ENCODE results near the gene MZT2A. TPM values are rescaled to one million over a fixed set of nuclear protein-coding genes. Genes with fewer than 3 reads are reported as not detected.
"Not testable (repeated sequence)": the region's sequence is repeated elsewhere in the genome, so short reads cannot be mapped to it uniquely, and the experiment has no call there.

The MZT2A gene, protein sequence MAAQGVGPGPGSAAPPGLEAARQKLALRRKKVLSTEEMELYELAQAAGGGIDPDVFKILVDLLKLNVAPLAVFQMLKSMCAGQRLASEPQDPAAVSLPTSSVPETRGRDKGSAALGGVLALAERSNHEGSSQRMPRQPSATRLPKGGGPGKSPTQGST
- 398 and 443 TPM in 2 replicates for total RNA-seq (2014; rRNA removed; shearing (Covaris generic))
- total RNA-seq (2022) = 305 and 332 TPM in 2 replicates
- percentile 81 among the genes with signal in this experiment for Bru-seq, nascent RNA
- percentile 89 among the genes with signal in this experiment for BruChase-seq, experiment 1, labeled RNA remaining after a 6-hour chase
- percentile 85 among the genes with signal in this experiment for BruChase-seq, experiment 2, labeled RNA remaining after a 2-hour chase
- long read RNA-seq, transcript MZT2A-201 (3 exons, 624 nt) = major isoform, 182 of 250 reads
- long read RNA-seq, transcript MZT2A-204 (4 exons, 980 nt) = minor isoform, 6 of 250 reads
- long read RNA-seq, partial matches to known transcripts = 26 of 250 reads
- long read RNA-seq, other reads (novel, unspliced or antisense) = 33 of 250 reads

DNA sequence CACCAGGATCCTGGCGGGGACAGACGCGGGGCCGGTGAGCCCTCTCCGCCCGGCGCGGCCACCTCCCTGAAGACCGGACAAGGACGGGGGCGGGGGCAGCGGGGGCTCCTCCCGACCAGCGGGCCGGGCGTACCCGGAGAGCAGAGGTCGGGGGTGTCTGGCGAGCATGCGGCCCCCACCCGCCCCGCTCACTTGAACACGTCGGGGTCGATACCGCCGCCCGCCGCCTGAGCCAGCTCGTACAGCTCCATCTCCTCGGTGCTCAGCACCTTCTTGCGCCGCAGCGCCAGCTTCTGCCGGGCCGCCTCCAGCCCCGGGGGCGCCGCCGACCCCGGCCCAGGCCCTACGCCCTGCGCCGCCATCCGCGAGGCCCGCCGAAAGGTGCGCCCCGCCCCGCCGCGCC is at the start of gene MZT2A:
MZT2A (minus strand) TSS at position 383 of the 403 bp plus-strand sequence; CDS start at position 362, 21 bp downstream.
- intact Hi-C loops (cut with micrococcal nuclease; ENCODE audit: unreplicated experiment) = loop anchor here (1.0 to 10.0 kb wide), 6 partner anchors 35 to 653 kb away; partner anchors contain the start of genes CCDC74A and PLEKHB2
- CTCF ChIA-PET (ENCODE audit: unreplicated experiment) = interaction anchor here (2.0 kb wide), 1 partner anchor 180 kb away, joined by 11 read pairs; no protein-coding TSS in a partner anchor
- peak within 1 kb of the TSS; percentile 55; the same call in 1 of the 2 replicates for H2AFZ ChIP-seq (ENCODE audit: low read length)
- BruUV-seq (replicated peaks); H3K9me2 ChIP-seq (ENCODE audit: insufficient read depth, low read length); H3K9me3 ChIP-seq (ENCODE audit: low read length); DNase-seq (ENCODE audit: low spot score): not testable (repeated sequence)
- peak within 1 kb of the TSS; percentile 83 for H3K27ac ChIP-seq (ENCODE audit: low read depth, low read length, poor library complexity, severe bottlenecking)
- POLR2A ChIA-PET = interaction anchor here (0.6 to 2.4 kb wide), 2 partner anchors 191 to 372 kb away, joined by 3 to 8 read pairs; no protein-coding TSS in a partner anchor
- peaks cover 82% of the 10 kb centered on the region for H3K79me2 ChIP-seq (ENCODE audit: insufficient read depth, low read depth, low read length)
- H3K4me3 ChIP-seq (ENCODE audit: low read depth, low read length, poor library complexity, severe bottlenecking) = peak within 1 kb of the TSS; percentile 83
- H3K4me2 ChIP-seq (ENCODE audit: low read length) = peak within 1 kb of the TSS; percentile 84
- peaks cover 27% of the 10 kb centered on the region for H4K20me1 ChIP-seq (ENCODE audit: insufficient read depth, low read length)
- H3K36me3 ChIP-seq (ENCODE audit: insufficient read depth, low read length) = peaks cover 52% of the 10 kb centered on the region
- H3K4me1 ChIP-seq (ENCODE audit: insufficient read depth, low read length, poor library complexity, severe bottlenecking) = peaks cover 30% of the 10 kb centered on the region

DNA sequence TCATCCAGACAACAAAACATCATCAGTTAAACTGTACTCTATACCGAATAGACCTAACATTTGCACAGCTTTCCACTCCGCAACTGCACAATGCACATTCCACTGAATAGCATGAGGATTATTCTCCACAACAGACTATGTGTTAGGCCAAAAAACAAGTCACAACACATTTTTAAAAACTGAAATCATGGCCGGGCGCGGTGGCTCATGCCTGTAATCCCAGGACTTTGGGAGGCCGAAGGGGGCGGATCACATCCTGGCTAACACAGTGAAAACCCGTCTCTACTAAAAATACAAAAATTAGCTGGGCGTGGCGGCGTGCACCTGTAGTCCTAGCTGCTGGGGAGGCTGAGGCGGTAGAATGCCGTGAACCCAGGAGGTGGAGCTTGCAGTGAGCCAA is 46.7 kb upstream of the MZT2A start:
- H3K27ac ChIP-seq (ENCODE audit: low read depth, low read length, poor library complexity, severe bottlenecking); H3K4me1 ChIP-seq (ENCODE audit: insufficient read depth, low read length, poor library complexity, severe bottlenecking); H3K4me2 ChIP-seq (ENCODE audit: low read length); intact Hi-C loops (cut with micrococcal nuclease; ENCODE audit: unreplicated experiment); H3K9me2 ChIP-seq (ENCODE audit: insufficient read depth, low read length); H3K36me3 ChIP-seq (ENCODE audit: insufficient read depth, low read length); POLR2A ChIA-PET; BruUV-seq (replicated peaks); H4K20me1 ChIP-seq (ENCODE audit: insufficient read depth, low read length); DNase-seq (ENCODE audit: low spot score); H3K79me2 ChIP-seq (ENCODE audit: insufficient read depth, low read depth, low read length); H3K4me3 ChIP-seq (ENCODE audit: low read depth, low read length, poor library complexity, severe bottlenecking); H2AFZ ChIP-seq (ENCODE audit: low read length); H3K9me3 ChIP-seq (ENCODE audit: low read length): not testable (repeated sequence)
- CTCF ChIA-PET (ENCODE audit: unreplicated experiment) = interaction anchor here (0.6 kb wide), 1 partner anchor 48 kb away, joined by 3 read pairs; no protein-coding TSS in a partner anchor

DNA sequence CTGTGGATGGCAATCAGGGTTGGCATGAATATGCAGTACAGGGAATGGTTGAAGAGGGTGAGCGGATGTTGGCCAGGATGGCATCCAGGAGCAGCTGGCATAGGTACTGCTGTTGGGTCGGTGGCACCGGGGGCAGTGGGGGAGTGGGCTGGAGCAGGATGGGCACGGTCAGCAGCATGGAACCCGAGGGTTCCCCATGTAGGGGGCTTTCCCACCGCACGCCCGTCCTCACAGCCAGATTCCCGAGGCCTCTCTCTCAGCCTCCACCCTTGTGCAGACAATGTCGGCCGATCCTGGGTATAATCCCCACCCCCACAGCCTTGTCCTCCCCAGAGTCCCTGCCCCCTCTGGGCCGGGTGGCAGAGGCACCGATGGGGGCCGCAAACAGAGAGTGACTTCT is 44.6 kb upstream of the MZT2A start:
- H2AFZ ChIP-seq (ENCODE audit: low read length); H3K9me2 ChIP-seq (ENCODE audit: insufficient read depth, low read length); intact Hi-C loops (cut with micrococcal nuclease; ENCODE audit: unreplicated experiment); H3K4me2 ChIP-seq (ENCODE audit: low read length); POLR2A ChIA-PET; H4K20me1 ChIP-seq (ENCODE audit: insufficient read depth, low read length); H3K27ac ChIP-seq (ENCODE audit: low read depth, low read length, poor library complexity, severe bottlenecking); H3K4me3 ChIP-seq (ENCODE audit: low read depth, low read length, poor library complexity, severe bottlenecking); H3K4me1 ChIP-seq (ENCODE audit: insufficient read depth, low read length, poor library complexity, severe bottlenecking); H3K36me3 ChIP-seq (ENCODE audit: insufficient read depth, low read length); CTCF ChIA-PET (ENCODE audit: unreplicated experiment); BruUV-seq (replicated peaks); DNase-seq (ENCODE audit: low spot score); H3K9me3 ChIP-seq (ENCODE audit: low read length); H3K79me2 ChIP-seq (ENCODE audit: insufficient read depth, low read depth, low read length): not testable (repeated sequence)

DNA sequence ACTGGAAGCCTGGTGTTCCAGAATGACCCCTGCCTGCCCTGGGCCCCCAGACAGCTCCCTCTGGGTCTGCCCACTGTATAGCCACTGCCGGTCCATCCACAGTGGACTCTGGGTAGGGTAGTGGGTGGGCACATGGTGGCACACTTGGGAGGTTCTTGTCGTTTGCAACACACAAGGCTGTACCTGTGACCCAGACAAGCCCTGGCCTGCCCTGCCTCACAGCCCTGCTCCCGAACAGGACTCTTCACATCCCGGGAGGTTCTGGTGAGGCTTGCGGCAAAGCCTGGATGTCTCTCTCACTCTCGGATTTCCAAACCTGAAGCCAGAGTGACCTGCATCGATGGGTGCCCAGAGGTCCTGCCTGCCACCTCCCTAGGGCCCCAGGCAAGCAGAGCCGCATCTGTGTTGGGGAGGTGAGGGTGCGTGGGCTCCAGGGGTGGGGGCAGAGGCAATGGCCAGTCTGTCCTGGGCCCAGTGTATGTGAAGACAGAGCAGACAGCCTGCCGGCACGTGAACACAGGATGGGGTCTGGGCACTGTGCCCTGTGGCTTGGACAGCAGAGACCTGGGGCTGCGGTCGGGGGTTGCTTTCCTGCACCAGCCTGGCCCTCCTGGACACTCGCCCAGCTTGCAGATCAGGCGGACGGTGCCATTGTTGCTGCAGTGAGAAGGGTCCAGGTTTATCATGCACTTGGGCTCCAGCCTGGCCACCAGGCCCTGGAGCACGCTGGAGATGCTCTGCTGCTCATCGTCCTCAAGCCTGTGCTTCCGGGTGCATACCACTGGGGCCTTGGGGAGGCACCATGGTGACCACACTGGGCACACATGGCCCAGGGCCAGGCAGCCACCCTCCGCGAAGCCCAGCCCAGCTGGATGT is 44.0 kb upstream of the MZT2A start:
- H3K4me1 ChIP-seq (ENCODE audit: insufficient read depth, low read length, poor library complexity, severe bottlenecking); H3K79me2 ChIP-seq (ENCODE audit: insufficient read depth, low read depth, low read length); H3K9me2 ChIP-seq (ENCODE audit: insufficient read depth, low read length); CTCF ChIA-PET (ENCODE audit: unreplicated experiment); H3K4me3 ChIP-seq (ENCODE audit: low read depth, low read length, poor library complexity, severe bottlenecking); H4K20me1 ChIP-seq (ENCODE audit: insufficient read depth, low read length); DNase-seq (ENCODE audit: low spot score); BruUV-seq (replicated peaks); intact Hi-C loops (cut with micrococcal nuclease; ENCODE audit: unreplicated experiment); POLR2A ChIA-PET; H2AFZ ChIP-seq (ENCODE audit: low read length); H3K27ac ChIP-seq (ENCODE audit: low read depth, low read length, poor library complexity, severe bottlenecking); H3K36me3 ChIP-seq (ENCODE audit: insufficient read depth, low read length); H3K9me3 ChIP-seq (ENCODE audit: low read length); H3K4me2 ChIP-seq (ENCODE audit: low read length): not testable (repeated sequence)

Measured in OCI-LY7 (cell line).